Neural cell (in vitro differentiated cells): Measurements from ENCODE around the gene CDKAL1. TPM values are rescaled to one million over a fixed set of nuclear protein-coding genes. Genes with fewer than 3 reads are reported as not detected.

Experiments
- H2AFZ ChIP-seq: fragments of 200-600, 300-800 bp; sonication (generic), shearing (Covaris generic); 2 replicates; pipeline ENCODE4 v1.6.0; 2014; ENCODE audit warnings: low read depth, mild to moderate bottlenecking, antibody characterized with exemption, low read length, moderate library complexity
- H3F3A ChIP-seq: fragments of 200-600 bp; shearing (Covaris generic); 2 replicates; pipeline ENCODE4 v1.6.1; 2016; ENCODE audit warnings: mild to moderate bottlenecking, moderate library complexity, mixed read lengths, antibody characterized with exemption, low read length; ENCODE audit not compliant: insufficient read depth, poor library complexity, severe bottlenecking
- H3K27ac ChIP-seq: fragments of 200-600, 300-800 bp; sonication (generic), shearing (Covaris generic); 2 replicates; pipeline ENCODE4 v1.5.1; 2014; ENCODE audit warnings: mild to moderate bottlenecking, low read length, moderate library complexity
- H3K27me3 ChIP-seq: fragments of 300-800, 200-600 bp; sonication (generic), shearing (Covaris generic); 2 replicates; pipeline ENCODE4 v1.6.0; 2014; ENCODE audit warnings: mild to moderate bottlenecking, low read depth, low read length, moderate library complexity; ENCODE audit not compliant: insufficient read depth
- H3K36me3 ChIP-seq: fragments of 300-800, 200-600 bp; sonication (generic), shearing (Covaris generic); 2 replicates; pipeline ENCODE4 v1.5.1; 2014; ENCODE audit warnings: mild to moderate bottlenecking, antibody characterized with exemption, low read length, moderate library complexity; ENCODE audit not compliant: insufficient read depth
- H3K4me2 ChIP-seq: fragments of 300-800, 200-600 bp; sonication (generic), shearing (Covaris generic); 2 replicates; pipeline ENCODE4 v1.6.0; 2014; ENCODE audit warnings: mild to moderate bottlenecking, low read length
- H3K4me3 ChIP-seq: fragments of 300-800, 200-600 bp; sonication (generic), shearing (Covaris generic); 2 replicates; pipeline ENCODE4 v1.5.1; 2014; ENCODE audit warnings: mild to moderate bottlenecking, low read length, moderate library complexity
- H3K79me2 ChIP-seq: fragments of 200-600 bp; shearing (Covaris generic); replicated peaks from 2 replicates; pipeline ENCODE4 v1.6.0; 2014; ENCODE audit warnings: mild to moderate bottlenecking, low read length, moderate library complexity; ENCODE audit not compliant: insufficient read depth
- H3K9ac ChIP-seq: fragments of 300-800, 200-600 bp; sonication (generic), shearing (Covaris generic); 2 replicates; pipeline ENCODE4 v1.6.1; 2016; ENCODE audit warnings: mild to moderate bottlenecking, low read length, mixed read lengths
- H3K9me2 ChIP-seq: fragments of 200-600 bp; shearing (Covaris generic); 2 replicates; pipeline ENCODE4 v1.6.1; 2016; ENCODE audit warnings: mild to moderate bottlenecking, low read length, mixed read lengths; ENCODE audit not compliant: insufficient read depth
- H3K9me3 ChIP-seq: fragments of 200-600, 300-800 bp; sonication (generic), shearing (Covaris generic); 2 replicates; pipeline ENCODE4 v1.6.1; 2016; ENCODE audit warnings: mild to moderate bottlenecking, mixed run types, low read length, moderate library complexity, mixed read lengths
- H4K20me1 ChIP-seq: fragments of 200-600 bp; shearing (Covaris generic); 2 replicates; pipeline ENCODE4 v1.6.1; 2016; ENCODE audit warnings: mild to moderate bottlenecking, mixed run types; ENCODE audit not compliant: insufficient read depth
- CTCF ChIP-seq: fragments of 450-650 bp; IDR thresholded peaks from 2 replicates; pipeline ENCODE4 v1.5.1; 2014; ENCODE audit warnings: antibody characterized with exemption, mild to moderate bottlenecking, moderate library complexity; ENCODE audit not compliant: poor library complexity, severe bottlenecking
- EP300 ChIP-seq: fragments of 450-650 bp; conservative IDR thresholded peaks from 2 replicates; pipeline ENCODE4 v1.6.1; 2014; ENCODE audit warnings: antibody characterized with exemption, mild to moderate bottlenecking, moderate library complexity; ENCODE audit not compliant: poor library complexity, severe bottlenecking
- EZH2 ChIP-seq: fragments of 200-600, 300-800 bp; shearing (Covaris generic), sonication (generic); IDR thresholded peaks from 2 replicates; pipeline ENCODE4 v1.6.1; 2014; ENCODE audit warnings: antibody characterized with exemption, low read length, borderline replicate concordance, mild to moderate bottlenecking; ENCODE audit not compliant: insufficient read depth, poor library complexity, severe bottlenecking
- MXI1 ChIP-seq: fragments of 450-650 bp; conservative IDR thresholded peaks from 2 replicates; pipeline ENCODE4 v1.6.1; 2014; ENCODE audit warnings: antibody characterized with exemption, mild to moderate bottlenecking; ENCODE audit not compliant: poor library complexity, severe bottlenecking
- POLR2AphosphoS5 ChIP-seq: IDR thresholded peaks from 2 replicates; pipeline ENCODE4 v1.6.1; 2012
- RAD21 ChIP-seq: fragments of 450-650 bp; conservative IDR thresholded peaks from 2 replicates; pipeline ENCODE4 v1.6.1; 2014; ENCODE audit warnings: antibody characterized with exemption, mild to moderate bottlenecking, moderate library complexity
- REST ChIP-seq: IDR thresholded peaks from 2 replicates; pipeline ENCODE4 v1.6.1; 2012; ENCODE audit warnings: borderline replicate concordance
- SMC3 ChIP-seq: fragments of 450-650 bp; conservative IDR thresholded peaks from 2 replicates; pipeline ENCODE4 v1.6.1; 2014; ENCODE audit warnings: antibody characterized with exemption, mild to moderate bottlenecking, moderate library complexity; ENCODE audit not compliant: poor library complexity
- TAF1 ChIP-seq: IDR thresholded peaks from 2 replicates; pipeline ENCODE4 v1.6.1; 2012; ENCODE audit warnings: low read depth
- polyA plus RNA-seq: library from polyadenylated mRNA; depleted of rRNA; stranded (reverse); fragments of >200 nt; gene quantifications from 2 replicates; pipeline ENCODE4 v1.2.3, GENCODE V29; 2014

The CDKAL1 gene
- polyA plus RNA-seq, 1 donor from 2014 or later, result 10.7 TPM

GRCh38 chr6:20569000-20569610 is 34.8 kb downstream of the CDKAL1 start:
- Histone ChIP-seq H3K9me3 (no peaks in the 10 kb centered on the region), H3K9ac (no peak overlapping the region), H3K4me2 (no peak overlapping the region), H3K27me3 (no peaks in the 10 kb centered on the region), H3K9me2 (no peaks in the 10 kb centered on the region), H3F3A (peaks cover 5% of the 10 kb centered on the region), H3K36me3 (no peaks in the 10 kb centered on the region), H4K20me1 (no peaks in the 10 kb centered on the region), H2AFZ (no peak overlapping the region), H3K27ac (no peak overlapping the region), H3K4me3 (no peak overlapping the region), H3K79me2 (peaks cover 31% of the 10 kb centered on the region)
- TF ChIP-seq RAD21 (no peak), CTCF (no peak), POLR2AphosphoS5 (no peak), REST (no peak), MXI1 (no peak), EZH2 (no peak), SMC3 (no peak), EP300 (no peak), TAF1 (no peak)

- no peaks in the 10 kb centered on the region for H3K9me3 ChIP-seq
- H3K36me3 ChIP-seq, result no peaks in the 10 kb centered on the region
- H2AFZ ChIP-seq, result no peak overlapping the region
- H3K4me3 ChIP-seq, result no peak overlapping the region
- no peak overlapping the region for H3K4me2 ChIP-seq
- H3K79me2 ChIP-seq, result peaks cover 20% of the 10 kb centered on the region
- H3K9me2 ChIP-seq, result no peaks in the 10 kb centered on the region
- peaks cover 5% of the 10 kb centered on the region for H3F3A ChIP-seq
- H3K27ac ChIP-seq, result no peak overlapping the region
- TF ChIP-seq REST (no peak), EP300 (no peak), SMC3 (no peak), EZH2 (no peak), MXI1 (no peak), TAF1 (no peak), POLR2AphosphoS5 (no peak), CTCF (no peak), RAD21 (no peak)
- H3K9ac ChIP-seq, result no peak overlapping the region
- H4K20me1 ChIP-seq, result no peaks in the 10 kb centered on the region
- H3K27me3 ChIP-seq, result no peaks in the 10 kb centered on the region
These were observed 37.0 kb downstream of the CDKAL1 start for GRCh38 chr6:20571261-20571660.
